Measurements from ENCODE around the gene PCDHB6. TPM values are rescaled to one million over a fixed set of nuclear protein-coding genes. Genes with fewer than 3 reads are reported as not detected.
"Not testable (repeated sequence)": the region's sequence is repeated elsewhere in the genome, so short reads cannot be mapped to it uniquely, and the experiment has no call there.

Gene PCDHB6
- total RNA-seq, 2 donors from 2014 or later = 0.12 to 0.33 TPM

DNA sequence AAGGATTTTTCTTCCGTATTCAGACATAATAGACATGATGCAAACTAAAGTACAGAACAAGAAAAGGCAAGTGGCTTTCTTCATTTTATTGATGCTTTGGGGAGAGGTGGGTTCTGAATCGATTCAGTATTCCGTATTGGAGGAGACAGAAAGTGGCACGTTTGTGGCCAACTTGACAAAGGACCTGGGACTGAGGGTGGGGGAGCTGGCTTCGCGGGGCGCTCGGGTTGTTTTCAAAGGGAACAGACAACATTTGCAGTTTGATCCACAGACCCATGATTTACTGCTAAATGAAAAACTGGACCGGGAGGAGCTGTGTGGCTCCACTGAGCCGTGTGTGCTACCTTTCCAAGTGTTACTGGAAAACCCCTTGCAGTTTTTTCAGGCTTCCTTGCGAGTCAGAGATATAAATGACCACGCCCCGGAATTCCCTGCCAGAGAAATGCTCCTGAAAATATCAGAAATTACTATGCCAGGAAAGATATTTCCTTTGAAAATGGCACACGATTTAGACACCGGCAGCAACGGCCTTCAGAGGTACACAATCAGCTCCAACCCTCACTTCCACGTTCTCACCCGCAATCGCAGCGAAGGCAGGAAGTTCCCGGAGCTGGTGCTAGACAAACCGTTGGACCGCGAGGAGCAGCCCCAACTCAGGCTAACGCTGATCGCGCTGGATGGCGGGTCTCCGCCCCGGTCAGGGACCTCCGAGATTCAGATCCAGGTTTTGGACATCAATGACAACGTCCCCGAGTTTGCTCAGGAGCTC, 551 bp downstream of the PCDHB6 start:
- no peak for DNase-seq (ENCODE audit: low spot score)
- H3K4me3 ChIP-seq = no peak overlapping the region

DNA sequence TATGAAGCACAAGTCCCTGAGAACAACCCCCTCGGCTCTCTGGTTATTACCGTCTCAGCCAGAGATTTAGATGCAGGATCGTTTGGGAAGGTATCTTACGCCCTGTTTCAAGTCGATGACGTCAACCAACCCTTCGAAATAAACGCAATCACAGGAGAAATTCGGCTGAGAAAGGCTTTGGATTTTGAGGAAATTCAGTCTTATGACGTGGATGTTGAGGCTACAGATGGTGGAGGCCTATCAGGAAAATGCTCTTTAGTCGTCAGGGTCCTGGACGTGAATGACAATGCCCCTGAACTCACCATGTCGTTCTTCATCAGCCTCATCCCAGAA, 1.1 kb downstream of the PCDHB6 start:
- TF ChIP-seq, protein P1, sequence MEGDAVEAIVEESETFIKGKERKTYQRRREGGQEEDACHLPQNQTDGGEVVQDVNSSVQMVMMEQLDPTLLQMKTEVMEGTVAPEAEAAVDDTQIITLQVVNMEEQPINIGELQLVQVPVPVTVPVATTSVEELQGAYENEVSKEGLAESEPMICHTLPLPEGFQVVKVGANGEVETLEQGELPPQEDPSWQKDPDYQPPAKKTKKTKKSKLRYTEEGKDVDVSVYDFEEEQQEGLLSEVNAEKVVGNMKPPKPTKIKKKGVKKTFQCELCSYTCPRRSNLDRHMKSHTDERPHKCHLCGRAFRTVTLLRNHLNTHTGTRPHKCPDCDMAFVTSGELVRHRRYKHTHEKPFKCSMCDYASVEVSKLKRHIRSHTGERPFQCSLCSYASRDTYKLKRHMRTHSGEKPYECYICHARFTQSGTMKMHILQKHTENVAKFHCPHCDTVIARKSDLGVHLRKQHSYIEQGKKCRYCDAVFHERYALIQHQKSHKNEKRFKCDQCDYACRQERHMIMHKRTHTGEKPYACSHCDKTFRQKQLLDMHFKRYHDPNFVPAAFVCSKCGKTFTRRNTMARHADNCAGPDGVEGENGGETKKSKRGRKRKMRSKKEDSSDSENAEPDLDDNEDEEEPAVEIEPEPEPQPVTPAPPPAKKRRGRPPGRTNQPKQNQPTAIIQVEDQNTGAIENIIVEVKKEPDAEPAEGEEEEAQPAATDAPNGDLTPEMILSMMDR (IDR thresholded peaks at IDR 0.05) = no peak

More for the DNA sequence above, 551 bp downstream of the PCDHB6 start:
- peaks cover 5 to 81% of the 10 kb centered on the region in 2 donors for H3K9me3 ChIP-seq
- H3K36me3 ChIP-seq = no peaks in the 10 kb centered on the region
- H3K4me1 ChIP-seq = no peaks in the 10 kb centered on the region
- TF ChIP-seq, protein P1 (IDR thresholded peaks at IDR 0.05) = no peak
- H3K27ac ChIP-seq = no peak overlapping the region
- H3K27me3 ChIP-seq = no peaks in the 10 kb centered on the region

DNA sequence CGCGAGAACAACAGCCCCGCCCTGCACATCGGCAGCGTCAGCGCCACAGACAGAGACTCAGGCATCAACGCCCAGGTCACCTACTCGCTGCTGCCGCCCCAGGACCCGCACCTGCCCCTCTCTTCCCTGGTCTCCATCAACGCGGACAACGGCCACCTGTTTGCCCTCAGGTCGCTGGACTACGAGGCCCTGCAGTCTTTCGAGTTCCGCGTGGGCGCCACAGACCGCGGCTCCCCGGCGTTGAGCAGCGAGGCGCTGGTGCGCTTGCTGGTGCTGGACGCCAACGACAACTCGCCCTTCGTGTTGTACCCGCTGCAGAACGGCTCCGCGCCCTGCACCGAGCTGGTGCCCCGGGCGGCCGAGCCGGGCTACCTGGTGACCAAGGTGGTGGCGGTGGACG, 1.8 kb downstream of the PCDHB6 start:
- H3K27me3 ChIP-seq, H3K4me3 ChIP-seq: not testable (repeated sequence)

More for the DNA sequence above, 1.1 kb downstream of the PCDHB6 start:
- H3K27ac ChIP-seq = no peak overlapping the region
- DNase-seq (ENCODE audit: low spot score) = no peak
- no peaks in the 10 kb centered on the region for H3K4me1 ChIP-seq
- no peaks in the 10 kb centered on the region for H3K27me3 ChIP-seq
- no peaks in the 10 kb centered on the region for H3K36me3 ChIP-seq
- no peak overlapping the region for H3K4me3 ChIP-seq
- peaks cover 5 to 86% of the 10 kb centered on the region in 2 donors for H3K9me3 ChIP-seq

DNA sequence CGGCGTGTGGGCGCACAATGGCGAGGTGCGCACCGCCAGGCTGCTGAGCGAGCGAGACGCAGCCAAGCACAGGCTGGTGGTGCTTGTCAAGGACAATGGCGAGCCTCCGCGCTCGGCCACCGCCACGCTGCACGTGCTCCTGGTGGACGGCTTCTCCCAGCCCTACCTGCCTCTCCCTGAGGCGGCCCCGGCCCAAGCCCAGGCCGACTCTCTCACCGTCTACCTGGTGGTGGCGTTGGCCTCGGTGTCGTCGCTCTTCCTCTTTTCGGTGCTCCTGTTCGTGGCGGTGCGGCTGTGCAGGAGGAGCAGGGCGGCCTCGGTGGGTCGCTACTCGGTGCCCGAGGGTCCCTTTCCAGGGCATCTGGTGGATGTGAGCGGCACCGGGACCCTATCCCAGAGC, 2.2 kb downstream of the PCDHB6 start:
- H3K27ac ChIP-seq; H3K4me1 ChIP-seq; H3K27me3 ChIP-seq; DNase-seq (ENCODE audit: low spot score); H3K4me3 ChIP-seq; H3K36me3 ChIP-seq: not testable (repeated sequence)
- peaks cover 5 to 91% of the 10 kb centered on the region in 2 donors for H3K9me3 ChIP-seq

More for the DNA sequence above, 1.8 kb downstream of the PCDHB6 start:
- H3K36me3 ChIP-seq; H3K4me1 ChIP-seq; H3K27ac ChIP-seq; DNase-seq (ENCODE audit: low spot score): not testable (repeated sequence)
- peaks cover 5 to 91% of the 10 kb centered on the region in 2 donors for H3K9me3 ChIP-seq

DNA sequence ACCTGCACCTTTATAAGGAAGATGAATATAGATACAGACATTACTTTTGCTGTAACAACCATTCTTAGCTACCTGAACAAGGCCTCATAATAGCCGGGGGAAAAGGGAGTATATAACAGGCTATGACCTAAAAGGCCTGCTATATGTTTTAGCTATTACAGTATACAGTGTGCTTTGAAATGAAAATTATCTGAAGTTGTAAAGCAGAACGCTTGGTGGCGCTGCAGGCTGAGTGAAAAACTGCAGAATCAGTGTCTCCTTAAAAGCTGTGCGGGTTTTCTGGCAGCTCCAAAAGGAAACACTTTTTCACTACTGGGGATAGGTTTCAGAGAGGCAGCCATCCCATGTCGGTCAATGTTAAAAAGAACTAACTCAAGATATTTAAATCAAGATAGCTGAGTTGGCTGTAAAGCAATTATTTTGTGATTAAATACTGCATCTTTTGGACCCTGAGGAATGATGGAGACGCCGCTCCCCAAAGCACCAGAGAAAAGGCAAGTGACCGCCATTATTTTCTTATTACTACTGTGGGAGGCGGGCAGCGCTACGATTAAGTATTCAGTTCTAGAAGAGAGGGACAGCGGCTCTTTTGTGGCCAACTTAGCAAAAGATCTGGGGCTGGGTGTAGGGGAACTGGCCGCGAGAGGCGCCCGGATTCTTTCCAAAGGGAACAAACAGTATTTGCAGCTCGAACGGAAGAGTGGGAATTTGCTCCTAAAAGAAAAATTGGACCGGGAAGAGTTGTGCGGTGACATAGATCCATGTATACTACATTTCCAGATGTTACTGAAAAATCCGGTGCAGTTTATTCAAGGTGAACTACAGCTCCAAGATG, 5.9 kb downstream of the PCDHB6 start:
- no peak overlapping the region for H3K27ac ChIP-seq
- DNase-seq (ENCODE audit: low spot score) = no peak
- TF ChIP-seq, protein P1 (IDR thresholded peaks at IDR 0.05) = no peak
- no peak overlapping the region for H3K4me3 ChIP-seq
- H3K36me3 ChIP-seq = no peaks in the 10 kb centered on the region
- peaks cover 0 to 73% of the 10 kb centered on the region in 2 donors for H3K9me3 ChIP-seq
- no peaks in the 10 kb centered on the region for H3K4me1 ChIP-seq
- H3K27me3 ChIP-seq = no peaks in the 10 kb centered on the region

DNA sequence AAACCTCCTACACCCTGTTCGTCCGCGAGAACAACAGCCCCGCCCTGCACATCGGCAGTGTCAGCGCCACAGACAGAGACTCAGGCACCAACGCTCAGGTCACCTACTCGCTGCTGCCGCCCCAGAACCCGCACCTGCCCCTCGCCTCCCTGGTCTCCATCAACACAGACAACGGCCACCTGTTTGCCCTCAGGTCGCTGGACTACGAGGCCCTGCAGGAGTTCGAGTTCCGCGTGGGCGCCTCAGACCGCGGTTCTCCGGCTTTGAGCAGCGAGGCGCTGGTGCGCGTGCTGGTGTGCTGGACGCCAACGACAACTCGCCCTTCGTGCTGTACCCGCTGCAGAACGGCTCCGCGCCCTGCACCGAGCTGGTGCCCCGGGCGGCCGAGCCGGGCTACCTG, 7.5 kb downstream of the PCDHB6 start:
- not testable (repeated sequence) for H3K4me1 ChIP-seq; H3K4me3 ChIP-seq; H3K27ac ChIP-seq; H3K27me3 ChIP-seq; H3K36me3 ChIP-seq; DNase-seq (ENCODE audit: low spot score)
- H3K9me3 ChIP-seq = peaks cover 0 to 60% of the 10 kb centered on the region in 2 donors

DNA sequence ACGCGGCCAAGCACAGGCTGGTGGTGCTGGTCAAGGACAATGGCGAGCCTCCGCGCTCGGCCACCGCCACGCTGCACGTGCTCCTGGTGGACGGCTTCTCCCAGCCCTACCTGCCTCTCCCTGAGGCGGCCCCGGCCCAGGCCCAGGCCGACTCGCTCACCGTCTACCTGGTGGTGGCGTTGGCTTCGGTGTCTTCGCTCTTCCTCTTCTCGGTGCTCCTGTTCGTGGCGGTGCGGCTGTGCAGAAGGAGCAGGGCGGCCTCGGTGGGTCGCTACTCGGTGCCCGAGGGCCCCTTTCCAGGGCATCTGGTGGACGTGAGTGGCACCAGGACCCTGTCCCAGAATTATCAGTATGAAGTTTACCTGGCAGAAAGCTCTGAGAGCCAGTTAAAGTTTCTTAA, 8.0 kb downstream of the PCDHB6 start:
- H3K36me3 ChIP-seq; H3K27ac ChIP-seq; DNase-seq (ENCODE audit: low spot score); H3K4me1 ChIP-seq; H3K27me3 ChIP-seq; H3K4me3 ChIP-seq: not testable (repeated sequence)
- H3K9me3 ChIP-seq = peaks cover 0 to 58% of the 10 kb centered on the region in 2 donors

Data from right atrium auricular region (tissue), 2 donors.